ENCODE results near the gene GANC. TPM values are rescaled to one million over a fixed set of nuclear protein-coding genes. Genes with fewer than 3 reads are reported as not detected.

GANC gene
- total RNA-seq, 1 donor from 2014 or later, result 122 TPM

GRCh38 chr15:42385980-42386700 is 113.1 kb downstream of the GANC start:
- no peak for ATAC-seq
- Histone ChIP-seq H3K36me3 (peaks cover 38% of the 10 kb centered on the region), H3K4me1 (peaks cover 23% of the 10 kb centered on the region), H3K27me3 (ENCODE audit: low read depth) (no peaks in the 10 kb centered on the region), H3K4me3 (no peak overlapping the region), H3K27ac (peak overlapping the region; percentile 53), H3K9me3 (no peaks in the 10 kb centered on the region)
- no peak for DNase-seq
- intact Hi-C loops (cut with DNase I), result no loop called here
- TF ChIP-seq CTCF (IDR thresholded peaks at IDR 0.05), result no peak

- DNase-seq (no peak), ATAC-seq (peak; percentile 61 to 62)
- Histone ChIP-seq H3K4me3 (no peak overlapping the region), H3K27ac (peak overlapping the region; percentile 36), H3K9me3 (no peaks in the 10 kb centered on the region), H3K27me3 (ENCODE audit: low read depth) (no peaks in the 10 kb centered on the region), H3K4me1 (peaks cover 23% of the 10 kb centered on the region), H3K36me3 (peaks cover 38% of the 10 kb centered on the region)
- intact Hi-C loops (cut with DNase I), result no loop called here
- TF ChIP-seq CTCF (IDR thresholded peaks at IDR 0.05), result no peak
Measured at GRCh38 chr15:42387603-42388002, 114.6 kb downstream of the GANC start.

- Histone ChIP-seq H3K4me3 (no peak overlapping the region), H3K4me1 (peaks cover 6% of the 10 kb centered on the region), H3K27me3 (ENCODE audit: low read depth) (no peaks in the 10 kb centered on the region), H3K9me3 (no peaks in the 10 kb centered on the region), H3K36me3 (peaks cover 23% of the 10 kb centered on the region), H3K27ac (no peak overlapping the region)
- TF ChIP-seq CTCF (IDR thresholded peaks at IDR 0.05), result no peak
- intact Hi-C loops (cut with DNase I), result no loop called here
- no peak for ATAC-seq
- no peak for DNase-seq
Measured at GRCh38 chr15:42392309-42393024, 119.5 kb downstream of the GANC start.

- DNase-seq (no peak), ATAC-seq (no peak)
- H3K9me3 ChIP-seq, result no peaks in the 10 kb centered on the region
- H3K4me3 ChIP-seq, result no peak overlapping the region
- peaks cover 25% of the 10 kb centered on the region for H3K36me3 ChIP-seq
- intact Hi-C loops (cut with DNase I), result no loop called here
- no peak overlapping the region for H3K27ac ChIP-seq
- TF ChIP-seq CTCF (IDR thresholded peaks at IDR 0.05), result no peak
- no peaks in the 10 kb centered on the region for H3K27me3 ChIP-seq (ENCODE audit: low read depth)
- no peaks in the 10 kb centered on the region for H3K4me1 ChIP-seq
Measured at GRCh38 chr15:42394106-42394505, 121.1 kb downstream of the GANC start.

GRCh38 chr15:42395838-42396237 is 122.8 kb downstream of the GANC start:
- no peak for TF ChIP-seq CTCF (IDR thresholded peaks at IDR 0.05)
- Histone ChIP-seq H3K4me1 (no peaks in the 10 kb centered on the region), H3K9me3 (no peaks in the 10 kb centered on the region), H3K36me3 (peaks cover 37% of the 10 kb centered on the region), H3K27ac (no peak overlapping the region), H3K27me3 (ENCODE audit: low read depth) (no peaks in the 10 kb centered on the region), H3K4me3 (no peak overlapping the region)
- no peak for DNase-seq
- intact Hi-C loops (cut with DNase I), result no loop called here
- ATAC-seq, result no peak

Measured in lower lobe of right lung (tissue), 2 donors.